ENCODE measurements around the gene UPK2.
"Not testable (repeated sequence)": the region's sequence is repeated elsewhere in the genome, so short reads cannot be mapped to it uniquely, and the experiment has no call there.

UPK2 gene

DNA sequence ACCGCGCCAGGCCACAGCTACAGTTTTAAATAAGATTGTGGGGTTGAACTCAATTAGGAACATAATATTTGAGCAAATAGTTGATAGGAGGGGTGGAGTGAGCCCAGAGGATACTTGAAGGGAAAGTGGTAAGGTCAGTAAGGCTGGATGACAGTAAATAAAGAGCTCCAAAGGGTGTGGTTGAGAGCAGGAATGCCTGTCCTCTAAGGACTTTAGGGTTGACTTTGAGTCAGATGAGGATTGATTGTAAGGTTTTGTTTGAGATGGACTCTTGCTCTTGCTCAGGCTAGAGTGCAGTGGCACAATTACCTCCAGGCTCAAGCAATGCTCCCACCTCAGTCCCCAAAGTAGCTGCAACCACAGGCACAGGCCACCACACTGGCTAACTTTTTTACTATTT, 17.9 kb downstream of the UPK2 start:
- no peak for DNase-seq (ENCODE audit: low read depth)
- H3K4me3 ChIP-seq (ENCODE audit: control insufficient read depth, low read depth, low read length), result no peak overlapping the region
- TF ChIP-seq, protein P1, sequence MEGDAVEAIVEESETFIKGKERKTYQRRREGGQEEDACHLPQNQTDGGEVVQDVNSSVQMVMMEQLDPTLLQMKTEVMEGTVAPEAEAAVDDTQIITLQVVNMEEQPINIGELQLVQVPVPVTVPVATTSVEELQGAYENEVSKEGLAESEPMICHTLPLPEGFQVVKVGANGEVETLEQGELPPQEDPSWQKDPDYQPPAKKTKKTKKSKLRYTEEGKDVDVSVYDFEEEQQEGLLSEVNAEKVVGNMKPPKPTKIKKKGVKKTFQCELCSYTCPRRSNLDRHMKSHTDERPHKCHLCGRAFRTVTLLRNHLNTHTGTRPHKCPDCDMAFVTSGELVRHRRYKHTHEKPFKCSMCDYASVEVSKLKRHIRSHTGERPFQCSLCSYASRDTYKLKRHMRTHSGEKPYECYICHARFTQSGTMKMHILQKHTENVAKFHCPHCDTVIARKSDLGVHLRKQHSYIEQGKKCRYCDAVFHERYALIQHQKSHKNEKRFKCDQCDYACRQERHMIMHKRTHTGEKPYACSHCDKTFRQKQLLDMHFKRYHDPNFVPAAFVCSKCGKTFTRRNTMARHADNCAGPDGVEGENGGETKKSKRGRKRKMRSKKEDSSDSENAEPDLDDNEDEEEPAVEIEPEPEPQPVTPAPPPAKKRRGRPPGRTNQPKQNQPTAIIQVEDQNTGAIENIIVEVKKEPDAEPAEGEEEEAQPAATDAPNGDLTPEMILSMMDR (IDR thresholded peaks at IDR 0.05; ENCODE audit: control insufficient read depth, insufficient read depth, low read depth, low read length, missing control alignments), result no peak

GRCh38 chr11:118975771-118976709, 19.9 kb downstream of the UPK2 start:
- DNase-seq (ENCODE audit: low read depth), result peak; percentile 20
- TF ChIP-seq, protein P1 (IDR thresholded peaks at IDR 0.05; ENCODE audit: control insufficient read depth, insufficient read depth, low read depth, low read length, missing control alignments), result no peak
- H3K4me3 ChIP-seq (ENCODE audit: control insufficient read depth, low read depth, low read length), result no peak overlapping the region

DNA sequence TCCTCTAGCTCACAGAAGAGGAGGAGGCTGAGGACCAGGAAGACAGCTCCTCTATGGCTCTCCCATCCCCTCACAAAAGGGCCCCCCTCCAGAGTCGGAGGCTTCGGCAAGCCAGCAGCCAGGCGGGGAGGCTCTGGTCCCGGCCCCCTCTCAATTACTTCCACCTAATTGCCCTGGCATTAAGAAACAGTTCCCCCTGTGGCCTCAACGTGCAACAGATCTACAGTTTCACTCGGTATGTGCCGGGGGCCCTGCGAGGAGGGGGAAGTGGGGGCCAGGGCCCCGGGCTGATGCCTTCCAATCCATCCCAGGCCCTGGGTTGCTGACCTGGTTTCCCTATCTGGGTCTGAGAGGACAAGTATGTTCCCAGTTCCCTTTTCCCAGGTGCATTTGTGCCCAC, 23.3 kb downstream of the UPK2 start:
- no peak for DNase-seq (ENCODE audit: low read depth)
- TF ChIP-seq, protein P1 (IDR thresholded peaks at IDR 0.05; ENCODE audit: control insufficient read depth, insufficient read depth, low read depth, low read length, missing control alignments), result no peak
- H3K4me3 ChIP-seq (ENCODE audit: control insufficient read depth, low read depth, low read length), result no peak overlapping the region

DNA sequence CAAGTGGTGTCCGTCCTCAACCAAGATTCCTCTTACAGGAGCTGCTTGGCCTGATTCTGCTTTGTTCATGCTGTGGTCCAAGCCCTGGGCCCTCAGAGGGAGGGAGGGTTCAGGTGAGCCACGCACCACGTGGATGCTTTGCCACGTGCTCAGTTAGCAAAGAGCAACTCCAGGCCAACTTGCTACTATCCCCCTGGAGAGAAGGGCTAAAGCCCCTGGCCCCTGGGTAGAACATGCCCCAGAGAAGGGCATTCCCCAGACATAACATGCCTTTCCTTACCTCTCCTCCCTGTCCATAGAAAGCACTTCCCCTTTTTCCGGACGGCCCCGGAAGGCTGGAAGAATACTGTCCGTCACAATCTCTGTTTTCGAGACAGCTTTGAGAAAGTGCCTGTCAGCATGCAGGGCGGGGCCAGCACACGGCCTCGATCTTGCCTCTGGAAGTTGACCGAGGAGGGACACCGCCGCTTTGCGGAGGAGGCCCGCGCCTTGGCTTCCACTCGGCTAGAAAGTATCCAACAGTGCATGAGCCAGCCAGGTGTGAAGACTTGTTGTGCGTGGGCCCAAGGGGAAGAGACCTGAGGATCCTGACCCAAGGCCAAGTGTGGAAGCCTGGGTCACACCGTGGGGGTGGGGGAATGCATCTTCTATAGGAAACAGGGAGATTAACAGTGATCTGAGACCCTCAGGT, 24.2 kb downstream of the UPK2 start:
- DNase-seq (ENCODE audit: low read depth), result no peak
- no peak overlapping the region for H3K4me3 ChIP-seq (ENCODE audit: control insufficient read depth, low read depth, low read length)

GRCh38 chr11:118984337-118984736, 28.2 kb downstream of the UPK2 start:
- DNase-seq (ENCODE audit: low read depth), result not testable (repeated sequence)

More for the DNA sequence above, 24.2 kb downstream of the UPK2 start:
- TF ChIP-seq, protein P1 (IDR thresholded peaks at IDR 0.05; ENCODE audit: control insufficient read depth, insufficient read depth, low read depth, low read length, missing control alignments), result no peak

GRCh38 chr11:118984825-118985224, 28.7 kb downstream of the UPK2 start:
- DNase-seq (ENCODE audit: low read depth), result no peak
- no peak overlapping the region for H3K4me3 ChIP-seq (ENCODE audit: control insufficient read depth, low read depth, low read length)
- TF ChIP-seq, protein P1 (IDR thresholded peaks at IDR 0.05; ENCODE audit: control insufficient read depth, insufficient read depth, low read depth, low read length, missing control alignments), result no peak

More at GRCh38 chr11:118984337-118984736, 28.2 kb downstream of the UPK2 start:
- not testable (repeated sequence) for H3K4me3 ChIP-seq (ENCODE audit: control insufficient read depth, low read depth, low read length)

GRCh38 chr11:118988280-118988679, 32.2 kb downstream of the UPK2 start:
- no peak overlapping the region for H3K4me3 ChIP-seq (ENCODE audit: control insufficient read depth, low read depth, low read length)
- TF ChIP-seq, protein P1 (IDR thresholded peaks at IDR 0.05; ENCODE audit: control insufficient read depth, insufficient read depth, low read depth, low read length, missing control alignments), result no peak
- no peak for DNase-seq (ENCODE audit: low read depth)

- H3K4me3 ChIP-seq (ENCODE audit: control insufficient read depth, low read depth, low read length); DNase-seq (ENCODE audit: low read depth): not testable (repeated sequence)
These were observed 35.5 kb downstream of the UPK2 start for GRCh38 chr11:118991486-118992038.

All from AG09309 (cell line).